NT2/D1 (cell line): Measurements from ENCODE around the gene CLEC2L.

Experiments
- YY1 ChIP-seq: IDR thresholded peaks from 2 replicates; pipeline ENCODE4 v1.6.1; 2011; ENCODE audit not compliant: insufficient read length, insufficient read depth
- ZNF274 ChIP-seq: IDR thresholded peaks from 2 replicates; pipeline ENCODE4 v1.6.1; 2011; ENCODE audit warnings: mild to moderate bottlenecking, low read depth, low read length

GRCh38 chr7:139567647-139568345, 44.3 kb downstream of the CLEC2L start:
- TF ChIP-seq YY1, result no peak
- TF ChIP-seq ZNF274, result no peak
